ENCODE measurements around the gene LYRM4. TPM values are rescaled to one million over a fixed set of nuclear protein-coding genes. Genes with fewer than 3 reads are reported as not detected.

The LYRM4 gene
- total RNA-seq, 4 donors from 2014 or later, result 16.9 to 20.9 (median 18.4) TPM

DNA sequence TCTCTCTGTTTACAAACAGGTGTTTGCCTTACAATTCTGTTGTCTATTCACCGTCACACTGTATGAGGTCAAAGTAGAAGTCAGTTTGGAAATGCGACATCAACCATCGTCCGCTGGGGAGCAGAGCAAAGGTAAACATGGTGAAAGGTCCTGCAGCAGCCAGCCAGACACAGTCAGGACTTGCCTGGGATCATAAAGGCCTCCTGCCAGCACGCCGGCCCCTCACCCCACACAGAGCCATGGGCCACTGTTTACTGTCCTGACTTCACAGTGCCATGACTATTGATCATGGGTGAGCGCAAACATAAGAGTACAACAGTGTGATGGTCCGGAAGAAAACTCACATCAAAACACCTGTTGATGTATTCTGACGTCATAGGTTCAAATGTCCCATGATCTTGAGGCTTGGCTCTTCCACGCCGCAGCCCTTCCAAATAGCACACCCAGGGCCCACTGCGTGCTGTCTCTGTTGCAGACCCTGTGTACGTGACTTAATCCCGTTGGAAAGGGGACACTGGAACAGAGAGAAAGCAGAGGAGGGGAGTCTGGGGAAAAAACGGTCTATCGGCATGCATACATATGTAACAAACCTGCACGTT lies 192.5 kb downstream of the LYRM4 start:
- Histone ChIP-seq H3K27me3 (no peaks in the 10 kb centered on the region), H3K9me3 (peaks cover 0 to 7% (median 0%) of the 10 kb centered on the region in 4 donors), H3K27ac (replicated peaks in 1 of 4) (no peak overlapping the region), H3K36me3 (no peaks in the 10 kb centered on the region), H3K4me3 (no peak overlapping the region), H3K4me1 (no peaks in the 10 kb centered on the region)
- TF ChIP-seq EP300 (IDR thresholded peaks at IDR 0.05) (no peak), POLR2A (IDR thresholded peaks at IDR 0.05; ENCODE audit: low read depth) (no peak), CTCF (IDR thresholded peaks at IDR 0.05) (no peak), POLR2AphosphoS5 (IDR thresholded peaks at IDR 0.05) (no peak)
- no peak for DNase-seq (ENCODE audit: extremely low spot score)
- intact Hi-C loops (cut with DNase I), result no loop called here
- 90% methylated on average over 12 of the region's 17 CpGs for WGBS

DNA sequence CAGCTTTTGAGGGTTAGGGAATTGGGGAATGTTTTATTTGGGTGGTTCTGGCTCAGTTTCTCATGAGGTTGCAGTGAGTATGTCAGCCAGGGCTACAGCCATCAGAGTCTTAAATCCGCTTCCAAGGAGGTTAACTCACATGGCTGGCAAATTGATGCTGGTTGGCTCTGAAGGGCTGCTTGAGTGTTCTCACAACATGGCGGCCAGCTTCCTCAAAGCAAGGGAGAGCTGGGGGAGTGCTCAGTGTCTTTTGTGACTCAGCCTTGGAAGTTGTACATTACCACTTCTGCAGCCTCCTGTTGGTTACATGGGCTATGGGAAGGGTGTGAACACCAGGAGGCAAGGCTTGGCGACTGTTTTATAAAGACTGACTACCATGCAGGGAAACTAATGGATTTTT lies 193.4 kb downstream of the LYRM4 start:
- peaks cover 0 to 7% (median 0%) of the 10 kb centered on the region in 4 donors for H3K9me3 ChIP-seq
- H3K4me3 ChIP-seq, result no peak overlapping the region
- 100% methylated on average over 3 of the region's 3 CpGs for WGBS
- intact Hi-C loops (cut with DNase I), result no loop called here
- no peak for TF ChIP-seq POLR2A (IDR thresholded peaks at IDR 0.05; ENCODE audit: low read depth)
- no peak for TF ChIP-seq CTCF (IDR thresholded peaks at IDR 0.05)
- no peak for TF ChIP-seq POLR2AphosphoS5 (IDR thresholded peaks at IDR 0.05)
- TF ChIP-seq EP300 (IDR thresholded peaks at IDR 0.05), result no peak
- no peaks in the 10 kb centered on the region for H3K36me3 ChIP-seq
- no peaks in the 10 kb centered on the region for H3K4me1 ChIP-seq
- DNase-seq (ENCODE audit: extremely low spot score), result no peak
- no peak overlapping the region for H3K27ac ChIP-seq (replicated peaks in 1 of 4)
- no peaks in the 10 kb centered on the region for H3K27me3 ChIP-seq

GRCh38 chr6:5066456-5067093 lies 194.2 kb downstream of the LYRM4 start:
- DNase-seq (ENCODE audit: extremely low spot score), result no peak
- H3K36me3 ChIP-seq, result no peaks in the 10 kb centered on the region
- 94% methylated on average over 24 of the region's 24 CpGs for WGBS
- no peak for TF ChIP-seq POLR2A (IDR thresholded peaks at IDR 0.05; ENCODE audit: low read depth)
- no peak for TF ChIP-seq CTCF (IDR thresholded peaks at IDR 0.05)
- no peak for TF ChIP-seq EP300 (IDR thresholded peaks at IDR 0.05)
- TF ChIP-seq POLR2AphosphoS5 (IDR thresholded peaks at IDR 0.05), result no peak
- H3K4me3 ChIP-seq, result no peak overlapping the region
- H3K27me3 ChIP-seq, result no peaks in the 10 kb centered on the region
- H3K27ac ChIP-seq (replicated peaks in 1 of 4), result no peak overlapping the region
- no peaks in the 10 kb centered on the region for H3K4me1 ChIP-seq
- peaks cover 0 to 7% (median 0%) of the 10 kb centered on the region in 4 donors for H3K9me3 ChIP-seq
- intact Hi-C loops (cut with DNase I), result no loop called here

- 85% methylated on average over 7 of the region's 8 CpGs for WGBS
- DNase-seq (ENCODE audit: extremely low spot score), result no peak
- no peaks in the 10 kb centered on the region for H3K36me3 ChIP-seq
- H3K4me1 ChIP-seq, result no peaks in the 10 kb centered on the region
- intact Hi-C loops (cut with DNase I), result no loop called here
- TF ChIP-seq POLR2A (IDR thresholded peaks at IDR 0.05; ENCODE audit: low read depth) (no peak), EP300 (IDR thresholded peaks at IDR 0.05) (no peak), POLR2AphosphoS5 (IDR thresholded peaks at IDR 0.05) (no peak), CTCF (IDR thresholded peaks at IDR 0.05) (no peak)
- H3K27me3 ChIP-seq, result no peaks in the 10 kb centered on the region
- H3K27ac ChIP-seq (replicated peaks in 1 of 4), result no peak overlapping the region
- H3K4me3 ChIP-seq, result no peak overlapping the region
- peaks cover 0 to 7% (median 0%) of the 10 kb centered on the region in 4 donors for H3K9me3 ChIP-seq
Observed at GRCh38 chr6:5063617-5064016, 197.1 kb downstream of the LYRM4 start.

All from esophagus muscularis mucosa (tissue), 4 donors.